CMK (cell line): ENCODE data around the gene VWA2.
"Not testable (repeated sequence)": the region's sequence is repeated elsewhere in the genome, so short reads cannot be mapped to it uniquely, and the experiment has no call there.

Experiments used
- DNase-seq: peaks from one replicate; pipeline ENCODE4 v3.0.0-alpha.2; 2010; ENCODE audit warnings: low read depth

The VWA2 gene

DNA sequence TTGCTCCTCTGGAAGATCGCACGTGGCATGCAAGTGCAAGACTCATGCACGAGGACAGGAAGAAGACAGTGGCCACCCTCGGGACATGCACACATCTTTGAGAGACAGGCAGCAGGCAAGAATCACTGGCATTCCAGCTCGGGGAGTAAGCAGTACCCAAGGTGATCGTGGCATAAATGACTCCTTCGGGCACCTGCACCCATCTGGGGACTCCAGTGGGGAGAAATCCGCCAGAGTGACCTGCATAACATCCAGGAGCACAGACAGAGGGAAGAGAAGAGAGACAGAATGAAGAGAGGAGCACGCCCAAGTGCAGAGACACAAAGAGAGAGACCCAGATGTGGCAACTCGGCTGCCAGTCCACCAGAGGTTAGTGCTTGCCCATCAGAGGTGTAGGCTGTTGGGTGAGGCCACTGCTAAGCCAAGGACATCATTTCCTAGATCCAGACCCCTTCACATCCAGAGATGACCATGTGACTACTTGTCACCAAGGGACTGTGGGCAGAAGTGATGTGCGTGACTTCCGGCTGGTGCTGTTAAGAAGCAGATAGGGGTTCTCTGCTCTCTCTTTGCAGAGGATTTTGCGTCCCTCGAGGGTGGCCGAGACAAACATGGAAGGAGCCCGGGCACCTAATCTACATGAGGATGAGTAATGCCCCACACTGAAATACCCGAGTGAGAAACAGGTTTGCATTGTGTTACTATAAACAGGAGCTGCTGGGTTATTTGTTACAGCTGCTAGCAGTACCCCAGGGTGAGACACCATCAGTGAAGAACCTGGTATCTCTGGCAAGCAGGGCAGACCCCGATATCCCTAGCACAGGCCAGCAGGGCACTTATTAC lies 80.6 kb downstream of the VWA2 start:
- DNase-seq = no peak

DNA sequence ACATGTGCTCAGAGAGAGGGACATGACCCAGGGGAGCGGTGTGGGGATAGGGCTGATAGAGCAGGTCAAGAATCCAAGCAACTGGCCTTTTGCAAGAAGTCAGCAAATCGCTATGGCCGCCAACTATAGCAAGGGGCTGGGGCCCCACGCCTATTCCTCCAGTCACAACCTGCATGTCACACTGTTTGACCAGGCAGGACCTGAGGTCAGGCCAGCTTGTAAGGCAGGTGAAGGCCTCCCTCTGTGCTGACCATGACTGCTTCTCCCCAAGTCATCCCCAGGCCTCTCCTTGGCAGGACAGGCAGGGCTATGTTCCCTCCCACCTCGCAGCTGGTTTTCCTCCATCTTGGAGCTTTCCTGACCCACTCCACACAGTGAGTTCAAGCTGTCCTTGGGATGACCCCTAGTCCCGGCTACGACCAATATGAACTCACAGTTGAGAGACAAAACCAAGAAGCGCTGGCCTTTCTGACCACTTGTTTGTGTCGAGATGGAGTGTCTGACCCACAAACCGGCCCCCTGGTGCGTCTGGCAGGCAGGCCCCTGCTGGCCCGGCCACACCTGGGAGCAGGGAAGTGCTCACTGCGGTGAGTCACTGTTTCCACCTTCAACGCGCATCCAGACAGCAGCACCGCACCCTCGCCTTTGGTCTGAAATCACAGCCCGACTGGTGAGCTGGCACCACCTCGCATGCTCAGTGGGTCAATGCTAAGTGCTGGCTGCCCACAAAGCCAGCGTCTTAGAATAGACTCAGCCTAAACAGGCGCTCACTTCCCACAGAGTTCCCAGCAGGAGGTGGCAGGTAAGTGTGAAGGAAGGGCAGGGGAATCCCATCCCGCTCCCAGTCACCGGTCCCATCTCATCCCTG lies 81.4 kb downstream of the VWA2 start:
- DNase-seq = no peak

DNA sequence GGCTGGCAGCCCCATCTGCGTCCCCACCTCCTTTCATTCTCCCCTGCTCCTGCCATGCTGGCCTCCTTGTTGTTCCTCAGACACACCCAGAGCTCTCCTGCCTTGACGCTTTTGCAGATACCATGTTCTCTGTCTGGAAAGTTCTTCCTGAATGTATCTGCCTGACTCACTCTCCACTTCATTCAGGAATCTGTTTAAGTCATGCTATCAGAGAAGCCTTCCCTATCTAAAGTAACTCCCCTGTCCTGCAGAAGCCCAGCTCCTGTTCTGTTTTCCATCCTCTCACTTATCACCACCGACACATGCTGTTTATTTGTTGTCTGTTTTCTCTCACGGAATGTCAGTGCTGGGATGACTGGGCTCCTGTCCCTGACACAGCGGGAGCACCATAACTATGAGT lies 83.3 kb downstream of the VWA2 start:
- no peak for DNase-seq

DNA sequence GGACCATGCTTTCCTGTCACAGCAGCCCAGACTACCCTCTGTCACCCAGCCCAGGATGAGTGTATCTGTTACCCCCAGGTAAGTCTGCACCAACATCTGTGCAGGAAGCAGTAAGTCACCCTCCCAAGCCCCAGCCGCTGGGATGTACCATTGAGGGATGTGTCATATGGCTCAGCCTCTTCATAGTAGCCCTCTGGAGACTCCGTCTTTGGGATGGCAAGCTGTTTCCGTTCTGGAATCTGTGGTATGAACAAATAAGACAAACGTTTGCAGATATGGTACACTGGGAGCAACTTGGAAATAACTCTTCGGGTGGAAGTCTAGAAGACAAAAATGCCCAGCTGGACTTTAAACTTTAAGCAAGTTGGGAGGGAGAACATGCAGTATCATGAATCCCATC lies 84.0 kb downstream of the VWA2 start:
- DNase-seq = no peak

DNA sequence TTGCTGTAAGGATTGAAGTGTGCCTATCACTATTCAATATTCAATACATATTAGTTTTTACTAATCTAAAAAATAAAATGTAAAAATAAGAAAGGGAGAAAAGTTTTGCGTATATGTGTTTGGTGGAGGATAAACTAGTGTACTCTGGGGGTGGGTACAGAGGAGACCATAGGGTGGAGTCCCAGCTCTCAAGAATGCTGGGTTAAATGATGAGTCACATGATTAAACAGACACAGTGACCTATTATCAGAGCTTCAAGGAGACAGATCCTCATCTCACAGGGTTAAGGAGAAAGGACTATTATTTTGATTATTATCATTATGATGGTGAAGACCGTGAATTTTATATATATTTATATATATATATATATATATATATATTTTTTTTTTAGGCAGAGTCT lies 87.7 kb downstream of the VWA2 start:
- no peak for DNase-seq

DNA sequence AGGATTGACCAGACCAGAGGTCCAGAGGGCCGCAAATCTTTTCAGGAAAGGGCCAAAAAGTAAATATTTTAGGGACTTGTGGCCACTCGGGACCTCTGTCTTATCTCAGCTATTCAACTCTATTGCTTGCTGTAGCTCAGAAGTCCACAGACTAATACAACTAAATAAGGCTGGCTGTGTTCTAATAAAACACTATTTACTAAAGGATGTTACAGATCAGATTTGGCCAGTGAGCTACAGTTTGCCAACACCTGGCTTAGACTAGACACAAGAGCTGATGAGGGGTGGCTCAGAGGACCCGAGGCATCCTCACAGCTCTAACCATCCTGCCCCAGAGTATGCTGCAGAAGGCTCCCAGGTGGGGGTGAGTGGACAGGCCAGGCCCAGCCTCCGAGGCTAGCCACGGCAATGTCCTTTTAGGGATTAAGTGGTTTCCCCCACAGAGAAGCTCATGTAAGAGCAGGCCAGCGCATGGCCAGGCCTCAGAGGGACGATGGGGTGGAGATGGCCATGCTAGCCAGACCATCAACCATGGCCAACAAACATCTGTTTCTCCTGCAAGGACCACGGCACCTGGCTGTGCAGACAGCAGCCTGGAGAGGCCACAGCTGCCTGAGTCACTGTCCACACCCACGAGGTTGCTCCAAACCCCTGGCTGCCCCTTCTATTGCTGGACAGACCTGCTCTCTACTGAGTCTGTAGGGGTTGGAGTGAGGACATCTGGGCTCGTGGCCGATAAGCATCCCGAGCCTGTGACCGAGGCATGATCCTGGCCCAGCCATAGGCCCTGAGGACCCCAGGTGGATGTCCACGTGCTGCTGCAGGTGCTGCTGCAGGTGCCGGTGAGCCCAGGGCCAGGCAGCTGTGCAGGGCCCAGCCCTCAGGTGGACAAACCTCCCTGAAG lies 88.7 kb downstream of the VWA2 start:
- no peak for DNase-seq

DNA sequence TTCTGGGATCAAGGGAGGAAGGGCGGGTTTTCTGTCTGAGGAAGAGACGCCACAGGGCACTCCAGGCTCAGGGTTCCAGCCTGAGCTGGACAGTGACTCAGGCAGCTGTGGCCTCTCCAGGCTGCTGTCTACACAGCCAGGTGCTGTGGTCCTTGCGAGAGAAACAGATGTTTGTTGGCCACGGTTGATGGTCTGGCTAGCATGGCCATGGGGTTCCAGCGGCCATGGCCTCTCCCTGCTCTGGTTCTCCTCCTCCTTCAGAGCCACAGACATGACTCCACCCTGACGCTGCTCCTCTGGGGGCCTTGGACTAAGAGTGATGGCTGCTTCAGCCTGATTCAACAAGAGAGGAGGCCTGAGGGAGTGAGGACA lies 89.4 kb downstream of the VWA2 start:
- DNase-seq = no peak

DNA sequence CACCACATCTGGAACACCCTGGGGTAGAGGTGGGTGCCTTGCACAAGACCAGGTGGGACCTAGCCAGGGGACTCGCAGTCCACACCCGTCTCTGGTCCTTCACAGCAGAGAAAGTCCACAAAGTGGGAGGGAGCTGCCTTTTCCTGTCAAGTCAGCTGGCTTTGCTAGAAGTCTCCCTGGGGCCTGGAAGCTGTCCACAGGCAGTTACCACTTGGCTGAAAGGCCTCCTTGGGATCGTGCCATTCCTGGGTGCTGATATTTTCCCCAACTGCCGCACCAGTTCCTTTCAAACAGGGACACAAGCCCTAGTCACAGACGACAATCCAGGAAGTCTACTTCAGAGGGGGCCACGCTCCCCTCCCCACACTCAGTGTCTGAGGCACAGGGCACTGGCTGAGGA lies 89.8 kb downstream of the VWA2 start:
- no peak for DNase-seq

DNA sequence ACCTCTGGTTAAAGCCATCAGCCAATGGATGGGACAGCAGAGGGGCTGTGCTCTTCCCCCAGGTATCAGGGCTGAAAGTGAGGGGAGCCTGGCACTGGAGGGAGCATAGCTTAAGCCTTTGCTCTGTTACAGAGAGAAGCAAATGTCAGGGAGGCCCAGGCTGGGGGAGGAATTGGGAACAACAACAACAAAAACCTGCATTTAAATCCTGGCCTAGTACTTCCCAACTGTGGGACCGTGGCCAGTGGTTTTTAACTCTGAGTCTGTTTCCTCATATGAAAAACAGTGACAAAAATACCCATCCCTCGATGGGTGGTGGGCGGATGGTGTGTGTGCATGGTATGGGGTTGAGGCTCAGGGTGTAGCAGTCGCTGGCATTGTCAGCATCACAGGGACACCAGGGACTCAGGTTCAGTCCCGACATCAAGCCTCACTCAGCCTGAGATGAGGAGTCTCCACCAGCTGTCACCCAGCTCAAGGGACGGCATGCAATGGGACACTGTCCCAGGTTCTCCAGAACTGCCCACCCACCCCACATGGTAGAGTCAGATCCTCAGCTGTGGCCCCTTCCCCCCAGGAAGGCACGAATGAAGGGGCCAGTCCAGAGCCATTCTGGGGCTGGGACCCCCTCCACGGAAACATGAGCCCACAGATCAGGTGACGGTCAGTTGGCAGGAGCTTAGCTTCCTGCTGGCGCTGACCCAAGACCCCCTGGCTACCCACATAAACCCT lies 90.7 kb downstream of the VWA2 start:
- no peak for DNase-seq

DNA sequence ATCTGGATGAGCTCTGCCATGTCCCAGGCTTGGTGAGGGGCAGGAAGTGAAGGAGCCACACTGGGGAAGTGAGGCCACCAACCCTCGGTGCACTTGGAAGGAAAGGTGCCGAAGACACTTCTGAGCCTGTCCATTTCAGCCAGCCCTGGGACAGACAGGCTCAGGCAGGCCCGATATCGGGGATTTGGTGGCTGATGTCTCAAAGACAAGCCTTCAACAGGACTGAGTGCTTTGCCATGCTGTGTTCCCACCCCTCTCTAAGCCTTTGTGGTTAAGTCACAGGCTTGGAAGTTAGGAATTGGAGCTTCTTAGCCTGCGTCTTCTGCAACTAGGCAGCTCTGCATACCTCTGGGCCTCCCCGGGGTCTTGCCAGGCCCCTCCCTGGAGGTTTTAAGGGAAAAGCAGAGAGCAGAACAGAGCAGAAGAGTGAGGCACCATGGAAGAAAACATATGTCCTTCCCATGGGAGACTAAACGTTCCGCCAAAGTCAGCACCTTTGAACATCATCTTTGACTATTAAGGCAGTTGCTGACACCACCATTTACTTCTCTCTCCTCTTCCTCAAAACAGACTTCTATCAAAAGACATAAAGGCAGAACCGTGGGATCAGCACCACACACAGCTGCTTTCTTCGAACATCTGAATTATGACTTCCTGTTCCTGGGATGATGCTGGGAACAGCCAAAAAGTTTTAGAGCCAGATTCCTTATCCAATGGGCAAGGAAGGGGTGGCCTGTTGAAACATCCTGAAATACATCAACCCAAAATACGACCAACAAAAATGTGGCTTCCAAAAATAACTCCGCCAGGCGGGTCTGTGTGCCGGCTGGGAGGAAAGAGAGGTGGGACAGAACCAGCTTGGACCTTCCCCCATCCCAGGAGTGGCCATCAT lies 93.5 kb downstream of the VWA2 start:
- no peak for DNase-seq

DNA sequence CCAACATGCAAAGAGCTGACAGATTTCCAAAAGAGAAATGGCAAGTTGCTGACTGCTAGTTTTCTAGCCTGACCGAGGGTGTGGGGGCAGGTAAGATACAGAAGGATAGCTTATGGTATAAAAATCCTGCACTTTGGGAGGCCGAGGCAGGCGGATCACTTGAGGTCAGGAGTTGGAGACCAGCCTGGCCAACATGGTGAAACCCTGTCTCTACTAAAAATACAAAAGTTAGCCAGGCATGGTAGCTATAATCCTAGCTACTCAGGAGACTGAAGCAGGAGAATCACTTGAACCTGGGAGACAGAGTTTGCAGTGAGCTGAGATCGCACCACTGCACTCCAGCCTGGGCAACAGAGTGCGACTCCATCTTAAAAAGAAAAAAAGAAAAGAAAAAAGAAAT lies 94.4 kb downstream of the VWA2 start:
- not testable (repeated sequence) for DNase-seq

DNA sequence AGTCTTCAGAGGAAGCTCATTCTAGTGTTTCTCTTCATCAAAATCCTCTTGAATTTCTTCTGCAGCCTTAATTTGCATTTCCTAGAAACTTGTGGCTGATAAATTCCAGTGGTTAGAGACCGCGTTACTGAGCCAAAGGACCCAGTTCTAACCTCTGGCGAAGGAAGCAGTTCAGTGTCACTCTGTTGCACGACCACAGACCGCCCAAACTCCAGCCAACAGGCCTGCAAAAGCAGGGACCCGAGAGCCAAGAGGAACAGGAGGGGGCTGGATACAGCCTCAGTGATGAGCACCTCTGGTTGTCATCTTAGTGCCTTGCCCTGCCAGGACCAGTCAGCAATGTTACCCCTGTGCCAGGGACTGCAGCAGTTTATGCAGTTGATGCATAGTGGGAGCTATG lies 95.2 kb downstream of the VWA2 start:
- DNase-seq = no peak

DNA sequence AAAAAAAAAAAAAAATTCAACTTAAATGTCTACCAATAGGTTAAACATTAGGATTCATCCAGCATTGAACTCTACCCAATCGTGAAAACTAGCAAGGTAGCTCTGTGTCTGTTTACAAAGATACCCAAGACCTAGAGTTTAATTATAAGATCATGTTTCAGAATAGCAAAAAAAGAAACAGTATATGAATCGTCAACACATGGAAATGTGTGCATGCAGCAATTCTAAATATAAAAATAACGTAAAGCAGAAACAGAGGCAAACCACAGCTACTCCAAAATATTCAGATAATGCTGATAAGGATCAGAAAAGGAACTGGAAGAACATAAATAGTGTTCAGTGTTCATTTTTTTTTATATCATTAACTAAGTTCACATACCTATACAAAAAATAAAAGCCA lies 96.6 kb downstream of the VWA2 start:
- DNase-seq = no peak

DNA sequence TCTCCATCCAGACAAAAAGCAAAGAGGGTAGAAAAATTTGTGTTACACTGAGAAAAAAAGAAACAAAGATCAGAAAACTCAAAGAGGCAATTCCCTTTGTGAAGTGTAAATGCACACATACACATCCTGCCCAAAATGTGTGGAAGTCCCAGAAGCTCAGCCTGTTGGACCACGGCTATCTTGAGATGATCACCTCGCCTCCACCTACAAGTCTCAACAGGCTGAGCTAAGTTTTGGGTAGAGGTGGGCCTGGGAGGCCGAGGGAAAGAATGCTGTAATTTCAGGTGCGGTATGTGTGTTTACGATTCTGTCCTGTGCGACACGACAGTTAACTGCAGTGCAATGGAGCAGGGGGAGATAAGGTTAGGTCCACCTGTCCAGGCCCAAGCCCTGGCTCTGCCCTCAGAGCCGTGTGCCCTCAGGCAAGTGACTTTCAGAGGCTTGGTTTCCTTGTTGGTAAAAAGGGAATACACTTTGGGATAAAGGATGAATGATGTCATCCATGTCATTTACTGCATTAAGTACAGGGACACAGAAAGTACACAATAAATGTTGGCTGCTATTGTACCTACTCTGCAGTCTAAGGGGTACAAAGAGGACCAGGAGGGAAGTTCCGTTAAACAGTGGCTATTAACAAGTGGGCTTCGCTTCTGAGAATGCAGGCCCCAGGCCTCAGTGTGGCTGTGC lies 97.9 kb downstream of the VWA2 start:
- DNase-seq = no peak

DNA sequence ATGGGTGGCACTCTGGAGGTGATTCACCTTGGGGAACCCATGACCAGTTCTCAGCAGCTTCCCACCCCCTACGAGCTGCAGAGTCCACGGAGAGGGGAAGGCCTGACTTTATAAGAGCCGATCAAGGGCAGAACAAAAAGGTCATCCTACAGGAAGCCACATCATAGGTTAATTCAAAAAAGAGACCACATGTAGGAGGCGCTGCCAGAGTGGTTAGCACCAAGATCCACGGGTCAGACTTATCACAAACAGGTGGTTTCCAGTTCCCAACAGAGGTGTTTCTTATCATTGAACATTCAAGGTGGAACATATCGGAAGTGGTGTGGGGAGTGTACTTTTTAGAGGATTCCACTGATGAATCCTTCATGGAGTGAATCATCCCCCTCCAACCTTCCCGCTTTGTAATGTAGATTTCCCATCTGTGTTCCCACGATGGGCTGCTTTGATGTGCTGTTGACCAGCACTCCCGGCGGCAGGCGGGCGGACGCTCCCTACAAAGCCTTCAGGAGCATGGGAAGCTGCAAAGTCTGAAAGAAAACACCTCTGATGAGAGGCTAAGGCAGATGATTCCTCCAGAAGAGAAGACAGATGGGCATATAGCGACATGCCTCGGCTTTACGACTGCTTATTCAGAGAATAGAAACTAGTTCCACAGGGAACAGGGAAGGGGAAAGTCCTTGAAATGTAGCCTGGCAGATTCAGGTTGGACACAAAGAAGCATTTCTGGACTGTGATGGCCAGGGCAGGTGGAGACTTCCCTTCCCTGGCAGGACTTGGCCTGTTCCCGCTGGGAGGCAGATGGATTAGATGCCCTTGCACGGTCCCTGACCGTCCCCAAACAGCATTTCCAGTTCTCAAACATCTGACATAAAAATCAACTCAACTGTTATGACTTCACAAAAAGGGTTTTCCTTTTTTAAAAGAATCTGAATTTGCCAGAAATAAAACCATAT lies 98.7 kb downstream of the VWA2 start:
- DNase-seq = no peak

DNA sequence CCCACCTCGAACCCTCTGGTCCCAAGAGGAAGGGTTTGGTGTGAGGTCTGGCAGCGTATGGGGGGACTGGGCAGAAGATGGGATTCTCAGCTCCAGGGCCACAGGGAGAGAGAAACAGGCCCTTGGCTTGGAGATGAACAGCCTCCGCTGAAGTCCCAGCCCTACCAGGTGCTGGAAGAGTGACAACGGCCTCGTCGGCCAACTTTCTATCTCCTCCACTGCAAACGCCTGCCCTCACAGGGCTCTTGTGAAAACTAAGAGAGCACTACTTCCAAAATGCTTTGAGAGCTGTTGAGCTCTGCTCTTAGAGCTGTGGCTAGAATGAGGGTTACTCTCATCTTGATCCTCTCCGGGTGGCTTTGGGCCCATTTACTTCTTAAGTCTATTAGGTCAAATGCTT lies 101.8 kb downstream of the VWA2 start:
- DNase-seq = no peak
